Neural progenitor cell (in vitro differentiated cells): ENCODE measurements around the gene ACOD1. TPM values are rescaled to one million over a fixed set of nuclear protein-coding genes. Genes with fewer than 3 reads are reported as not detected.

Experiments
- DNase-seq: peaks from one replicate; pipeline ENCODE4 v3.0.0-alpha.2; 2016; ENCODE audit warnings: low spot score
- H2AFZ ChIP-seq: fragments of 200-600 bp; sonication (generic); replicated peaks from 2 replicates; pipeline ENCODE4 v1.6.1; 2016; ENCODE audit warnings: antibody characterized with exemption
- H3F3A ChIP-seq: fragments of 200-600 bp; sonication (generic); 2 replicates; pipeline ENCODE4 v1.6.1; 2016; ENCODE audit warnings: antibody characterized with exemption, low read depth
- H3K27ac ChIP-seq: fragments of 200-600 bp; sonication (generic); 2 replicates; pipeline ENCODE4 v1.5.1; 2016; ENCODE audit warnings: mild to moderate bottlenecking
- H3K27me3 ChIP-seq: fragments of 200-600 bp; sonication (generic); 2 replicates; pipeline ENCODE4 v1.6.1; 2016; ENCODE audit warnings: mild to moderate bottlenecking, moderate library complexity
- H3K36me3 ChIP-seq: fragments of 200-600 bp; sonication (generic); 2 replicates; pipeline ENCODE4 v1.5.1; 2016
- H3K4me1 ChIP-seq: fragments of 200-600 bp; sonication (generic); 2 replicates; pipeline ENCODE4 v1.6.1; 2016; ENCODE audit warnings: mixed run types
- H3K4me2 ChIP-seq: fragments of 200-600 bp; sonication (generic); 2 replicates; pipeline ENCODE4 v1.6.1; 2016
- H3K4me3 ChIP-seq: fragments of 200-600 bp; sonication (generic); 2 replicates; pipeline ENCODE4 v1.5.1; 2016
- H3K79me2 ChIP-seq: fragments of 200-600 bp; sonication (generic); 2 replicates; pipeline ENCODE4 v1.6.1; 2016; ENCODE audit warnings: low read depth
- H3K9ac ChIP-seq: fragments of 200-600 bp; sonication (generic); 2 replicates; pipeline ENCODE4 v1.6.1; 2016
- H3K9me3 ChIP-seq: fragments of 200-600 bp; sonication (generic); 2 replicates; pipeline ENCODE4 v1.5.1; 2016; ENCODE audit warnings: low read depth
- H4K20me1 ChIP-seq: fragments of 200-600 bp; sonication (generic); 2 replicates; pipeline ENCODE4 v1.6.1; 2016; ENCODE audit warnings: low read depth
- H3K27ac Mint-ChIP-seq: 3 replicates; pipeline ENCODE4 v1.8.0; 2021; ENCODE audit warnings: mixed read lengths
- H3K27me3 Mint-ChIP-seq: 2 replicates; pipeline ENCODE4 v1.8.0; 2022; ENCODE audit warnings: low read depth, mild to moderate bottlenecking, inconsistent platforms, moderate library complexity, mixed read lengths; ENCODE audit not compliant: insufficient read depth
- H3K36me3 Mint-ChIP-seq: 3 replicates; pipeline ENCODE4 v1.8.0; 2021; ENCODE audit warnings: mixed read lengths
- H3K4me1 Mint-ChIP-seq: 3 replicates; pipeline ENCODE4 v1.8.0; 2021; ENCODE audit warnings: mixed read lengths
- H3K4me3 Mint-ChIP-seq: 3 replicates; pipeline ENCODE4 v1.8.0; 2021; ENCODE audit warnings: mild to moderate bottlenecking, moderate library complexity, mixed read lengths
- H3K9me3 Mint-ChIP-seq: 3 replicates; pipeline ENCODE4 v1.8.0; 2020; ENCODE audit warnings: mixed read lengths
- EZH2 ChIP-seq: fragments of 200-600 bp; sonication (generic); IDR thresholded peaks from 2 replicates; pipeline ENCODE4 v1.6.1; 2017; ENCODE audit warnings: antibody characterized with exemption, mild to moderate bottlenecking, moderate library complexity
- EZH2phosphoT487 ChIP-seq: fragments of 200-600 bp; sonication (generic); IDR thresholded peaks from 2 replicates; pipeline ENCODE4 v1.6.1; 2017; ENCODE audit warnings: antibody characterized with exemption
- total RNA-seq: library from RNA; depleted of rRNA; stranded (reverse); fragments of >200 nt; gene quantifications from 2 replicates; pipeline ENCODE4 v1.2.3, GENCODE V29; 2015; ENCODE audit warnings: low replicate concordance
- TF ChIP-seq, protein P1 (sequence below): fragments of 200-600 bp; sonication (generic); IDR thresholded peaks from 2 replicates; pipeline ENCODE4 v1.5.1; 2017; ENCODE audit warnings: antibody characterized with exemption, mild to moderate bottlenecking

Gene ACOD1
- total RNA-seq, 1 donor from 2014 or later: not detected

DNA sequence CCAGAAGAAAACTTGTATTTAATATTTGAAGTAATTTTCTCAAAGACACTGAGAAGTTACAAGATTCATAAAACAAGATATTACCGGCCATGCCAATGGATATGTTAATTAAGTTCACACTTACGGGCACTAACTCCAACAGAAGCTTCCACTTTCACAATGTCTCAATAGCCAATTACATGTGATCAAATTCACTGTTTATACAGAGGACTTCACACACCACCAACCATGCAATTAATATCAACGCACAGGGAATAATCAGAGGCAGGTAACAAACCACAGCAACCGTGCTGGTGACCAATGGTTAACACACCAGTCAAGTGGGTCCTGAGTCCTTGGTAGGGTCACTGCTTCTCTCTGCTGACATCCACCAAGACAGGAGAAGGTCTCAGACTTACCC lies 5.9 kb upstream of the ACOD1 start:
- Histone ChIP-seq H3F3A (no peaks in the 10 kb centered on the region), H3K27me3 (no peaks in the 10 kb centered on the region), H3K9ac (no peak overlapping the region), H3K4me3 (no peak overlapping the region), H3K9me3 (no peaks in the 10 kb centered on the region), H3K27ac (no peak overlapping the region), H3K4me2 (no peak overlapping the region), H2AFZ (no peak overlapping the region), H3K4me1 (no peaks in the 10 kb centered on the region), H3K36me3 (no peaks in the 10 kb centered on the region), H4K20me1 (no peaks in the 10 kb centered on the region), H3K79me2 (no peaks in the 10 kb centered on the region)
- H3K4me1 Mint-ChIP-seq: no peaks in the 10 kb centered on the region
- DNase-seq: no peak
- no peaks in the 10 kb centered on the region for H3K9me3 Mint-ChIP-seq
- H3K27me3 Mint-ChIP-seq: no peaks in the 10 kb centered on the region
- no peak overlapping the region for H3K4me3 Mint-ChIP-seq
- TF ChIP-seq EZH2phosphoT487 (no peak), EZH2 (no peak)
- TF ChIP-seq, protein P1, sequence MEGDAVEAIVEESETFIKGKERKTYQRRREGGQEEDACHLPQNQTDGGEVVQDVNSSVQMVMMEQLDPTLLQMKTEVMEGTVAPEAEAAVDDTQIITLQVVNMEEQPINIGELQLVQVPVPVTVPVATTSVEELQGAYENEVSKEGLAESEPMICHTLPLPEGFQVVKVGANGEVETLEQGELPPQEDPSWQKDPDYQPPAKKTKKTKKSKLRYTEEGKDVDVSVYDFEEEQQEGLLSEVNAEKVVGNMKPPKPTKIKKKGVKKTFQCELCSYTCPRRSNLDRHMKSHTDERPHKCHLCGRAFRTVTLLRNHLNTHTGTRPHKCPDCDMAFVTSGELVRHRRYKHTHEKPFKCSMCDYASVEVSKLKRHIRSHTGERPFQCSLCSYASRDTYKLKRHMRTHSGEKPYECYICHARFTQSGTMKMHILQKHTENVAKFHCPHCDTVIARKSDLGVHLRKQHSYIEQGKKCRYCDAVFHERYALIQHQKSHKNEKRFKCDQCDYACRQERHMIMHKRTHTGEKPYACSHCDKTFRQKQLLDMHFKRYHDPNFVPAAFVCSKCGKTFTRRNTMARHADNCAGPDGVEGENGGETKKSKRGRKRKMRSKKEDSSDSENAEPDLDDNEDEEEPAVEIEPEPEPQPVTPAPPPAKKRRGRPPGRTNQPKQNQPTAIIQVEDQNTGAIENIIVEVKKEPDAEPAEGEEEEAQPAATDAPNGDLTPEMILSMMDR: no peak
- H3K27ac Mint-ChIP-seq: no peak overlapping the region
- no peaks in the 10 kb centered on the region for H3K36me3 Mint-ChIP-seq

GRCh38 chr13:76943646-76944045 lies 4.7 kb upstream of the ACOD1 start:
- H3K4me3 Mint-ChIP-seq: no peak overlapping the region

DNA sequence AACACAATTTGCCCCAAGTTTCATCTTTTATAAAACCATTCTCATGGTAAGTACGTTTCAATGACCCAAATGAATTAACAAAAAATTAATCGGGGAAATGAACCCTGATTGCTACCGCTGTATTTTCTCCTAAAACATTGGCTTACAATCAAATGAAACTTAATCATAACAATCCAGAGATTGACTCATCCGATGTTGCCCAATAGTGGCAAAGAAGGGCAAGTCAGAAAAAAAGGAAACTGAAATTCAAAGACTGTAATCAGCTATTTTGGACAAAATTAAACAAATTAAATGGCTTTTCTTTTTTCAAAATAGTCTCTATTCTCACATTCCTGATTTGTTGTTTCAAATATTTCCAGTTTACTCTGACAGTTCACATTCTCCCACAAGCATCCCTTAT lies 3.9 kb upstream of the ACOD1 start:
- no peak overlapping the region for H3K27ac Mint-ChIP-seq
- H3K9ac ChIP-seq: no peak overlapping the region
- no peaks in the 10 kb centered on the region for H3F3A ChIP-seq
- H4K20me1 ChIP-seq: no peaks in the 10 kb centered on the region
- no peaks in the 10 kb centered on the region for H3K4me1 Mint-ChIP-seq
- no peak overlapping the region for H2AFZ ChIP-seq
- H3K27me3 Mint-ChIP-seq: no peaks in the 10 kb centered on the region
- no peaks in the 10 kb centered on the region for H3K27me3 ChIP-seq
- TF ChIP-seq EZH2: no peak
- no peak for TF ChIP-seq EZH2phosphoT487
- TF ChIP-seq, protein P1: no peak
- no peaks in the 10 kb centered on the region for H3K79me2 ChIP-seq
- no peak overlapping the region for H3K4me3 Mint-ChIP-seq
- no peak overlapping the region for H3K27ac ChIP-seq
- H3K4me3 ChIP-seq: no peak overlapping the region
- H3K9me3 Mint-ChIP-seq: no peaks in the 10 kb centered on the region
- no peaks in the 10 kb centered on the region for H3K4me1 ChIP-seq
- no peaks in the 10 kb centered on the region for H3K36me3 Mint-ChIP-seq
- H3K36me3 ChIP-seq: no peaks in the 10 kb centered on the region
- H3K4me2 ChIP-seq: no peak overlapping the region
- no peaks in the 10 kb centered on the region for H3K9me3 ChIP-seq
- DNase-seq: no peak

More at GRCh38 chr13:76943646-76944045, 4.7 kb upstream of the ACOD1 start:
- Histone ChIP-seq H4K20me1 (no peaks in the 10 kb centered on the region), H3K9me3 (no peaks in the 10 kb centered on the region), H3K79me2 (no peaks in the 10 kb centered on the region), H2AFZ (no peak overlapping the region), H3K27me3 (no peaks in the 10 kb centered on the region), H3K9ac (no peak overlapping the region), H3K36me3 (no peaks in the 10 kb centered on the region), H3K4me3 (no peak overlapping the region), H3F3A (no peaks in the 10 kb centered on the region), H3K4me2 (no peak overlapping the region), H3K4me1 (no peaks in the 10 kb centered on the region), H3K27ac (no peak overlapping the region)
- H3K27me3 Mint-ChIP-seq: no peaks in the 10 kb centered on the region
- H3K27ac Mint-ChIP-seq: no peak overlapping the region
- DNase-seq: no peak
- no peaks in the 10 kb centered on the region for H3K9me3 Mint-ChIP-seq
- no peaks in the 10 kb centered on the region for H3K4me1 Mint-ChIP-seq
- TF ChIP-seq EZH2 (no peak), EZH2phosphoT487 (no peak)
- TF ChIP-seq, protein P1: no peak
- no peaks in the 10 kb centered on the region for H3K36me3 Mint-ChIP-seq
